Stimulated activated CD8-positive, alpha-beta memory T cell treated with anti-CD3 and anti-CD28 coated beads, Interleukin-15, amount 100 ng/mL, for 4 hours (primary cell): ENCODE measurements around the gene DCAF16.

Experiments
- DNase-seq, 2 donors: peaks; one replicate each; pipeline ENCODE4 v3.0.0-alpha.2; 2020; ENCODE audit warnings: low read depth in 2 of 2

DCAF16 gene

DNA sequence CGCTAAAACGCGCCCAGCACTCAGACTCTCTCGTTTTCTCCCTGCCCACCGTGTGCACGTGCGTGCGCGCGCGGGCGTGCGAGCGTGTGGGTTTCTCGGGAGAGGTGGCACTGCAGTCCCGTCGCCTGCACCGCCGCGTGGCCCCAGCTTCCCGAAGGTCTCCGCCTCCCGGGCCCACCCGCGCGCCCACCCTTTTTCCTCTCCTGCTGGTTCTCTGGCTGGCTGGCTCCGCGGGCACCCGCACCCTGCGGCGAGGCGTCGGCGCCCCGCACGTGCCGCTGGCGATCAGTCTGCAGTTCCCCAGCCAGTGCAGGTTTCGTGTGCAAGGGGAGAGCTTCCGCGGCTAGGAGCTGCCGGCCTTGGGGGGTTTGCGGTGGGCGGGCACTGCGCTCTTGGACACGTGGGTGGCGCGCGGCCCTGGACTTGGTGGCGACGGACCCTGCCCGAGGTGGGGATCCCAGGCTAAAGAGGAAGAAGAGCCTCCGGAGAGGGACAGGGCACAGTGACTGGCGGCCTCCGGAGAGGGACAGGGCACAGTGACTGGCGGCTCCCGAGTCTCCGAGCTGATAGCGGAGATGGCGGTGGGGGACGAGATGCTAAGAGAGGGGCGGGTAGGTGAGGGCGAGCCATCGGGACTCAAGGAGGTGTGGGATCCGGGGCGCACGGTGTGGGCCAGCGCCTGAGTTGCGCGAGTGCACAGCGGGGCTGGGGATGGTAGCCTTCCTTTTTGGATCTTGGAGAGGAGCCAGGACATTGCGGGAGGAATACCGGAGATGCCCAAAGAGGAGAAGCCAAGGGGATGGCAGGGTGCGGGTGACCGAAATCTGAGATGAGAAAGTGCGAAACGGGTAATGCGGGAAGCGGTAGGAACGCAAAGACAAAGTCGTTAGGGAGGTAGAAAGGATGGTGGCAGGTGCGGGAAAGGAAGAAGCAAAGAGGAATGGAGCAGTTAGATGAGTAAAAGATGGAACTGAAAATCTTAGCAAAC is 29.0 kb downstream of the DCAF16 start, which contains the start of gene FAM184B:
Gene FAM184B (minus strand): TSS at position 322 of the 988 bp plus-strand sequence. CDS start 322 bp downstream, outside the sequence.
- no peak for DNase-seq

DNA sequence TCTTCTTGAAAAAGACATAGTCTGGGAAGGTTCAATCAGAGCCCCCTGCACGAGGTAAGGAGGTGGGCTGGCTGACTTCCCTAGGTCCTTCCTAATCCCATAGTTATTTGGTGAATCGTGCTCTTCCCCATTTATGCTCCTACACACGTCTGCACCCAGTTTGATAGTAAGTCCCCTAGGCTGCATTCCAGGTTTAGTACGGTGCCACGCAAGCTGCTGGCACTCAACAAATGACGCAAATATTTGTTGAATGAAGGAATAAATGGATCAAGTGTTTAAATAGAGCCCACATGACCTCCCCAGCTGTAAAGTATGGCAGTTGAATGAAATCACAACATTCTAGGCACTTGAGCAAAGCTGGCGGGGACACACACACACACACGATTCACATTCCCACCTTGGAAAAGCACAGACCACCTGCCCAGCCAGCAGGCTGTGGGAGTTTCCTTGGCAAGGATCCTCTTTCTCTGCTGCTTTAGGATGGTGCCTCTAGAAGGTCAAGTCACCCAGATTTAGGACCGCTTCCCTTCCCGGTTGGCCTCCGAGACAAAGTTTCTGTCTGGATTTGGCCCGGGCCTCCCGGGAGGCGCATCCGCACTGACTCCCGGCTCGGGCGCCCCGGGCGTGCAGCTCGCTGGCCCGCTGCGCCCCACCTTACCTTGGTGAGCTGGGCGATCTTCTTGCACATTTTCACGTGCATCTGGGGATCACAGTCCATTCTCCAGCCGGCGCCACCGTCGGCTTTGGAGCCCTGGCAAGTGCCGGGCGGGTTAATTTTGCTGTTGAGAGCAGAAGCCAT is 29.9 kb downstream of the DCAF16 start:
- no peak for DNase-seq

DNA sequence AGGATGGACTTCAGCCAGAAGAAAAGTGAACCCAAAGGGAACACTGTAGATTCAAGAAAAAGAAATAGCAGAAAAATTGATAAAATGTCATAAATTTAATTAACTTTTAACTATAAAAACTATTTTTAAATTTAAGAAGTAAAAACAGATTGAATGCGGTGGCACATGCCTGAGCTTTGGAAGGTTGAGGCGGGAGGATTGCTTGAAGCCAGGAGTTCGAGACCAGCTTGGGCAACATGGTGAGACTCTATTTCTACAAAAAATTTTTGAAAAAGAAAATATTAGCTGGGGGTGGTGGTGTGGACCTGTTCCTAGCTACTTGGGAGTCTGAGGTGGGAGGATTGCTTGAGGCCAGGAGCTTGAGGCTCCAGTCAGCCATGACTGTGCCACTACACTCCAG is 32.1 kb downstream of the DCAF16 start:
- DNase-seq, result no peak

DNA sequence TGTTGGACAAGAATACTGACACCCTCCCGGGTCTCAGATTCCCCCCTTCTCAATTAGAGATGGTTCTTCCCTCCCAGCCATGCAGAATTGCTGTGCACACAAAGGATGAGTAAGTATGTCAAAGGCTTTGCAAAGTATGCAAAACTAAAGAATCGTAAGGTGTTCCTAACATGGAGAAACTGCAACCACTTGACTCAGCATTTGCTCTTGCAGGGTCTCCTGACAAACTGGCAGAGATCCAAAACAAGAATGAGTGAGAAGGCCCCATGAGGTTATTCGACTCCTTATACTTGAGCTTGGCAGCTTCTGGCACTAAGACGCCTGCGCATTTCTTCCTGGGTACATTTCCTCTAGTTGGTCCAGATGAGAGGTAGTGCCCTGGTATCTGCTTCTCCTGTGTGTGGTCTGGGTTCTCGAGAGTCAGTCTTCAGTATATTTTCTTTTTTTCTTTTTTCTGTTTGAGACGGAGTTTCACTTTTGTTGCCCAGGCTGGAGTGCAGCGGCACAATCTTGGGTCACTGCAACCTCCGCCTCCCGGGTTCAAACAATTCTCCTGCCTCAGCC is 37.3 kb downstream of the DCAF16 start:
- DNase-seq, result no peak

- DNase-seq, result no peak
Measured at GRCh38 chr4:17771284-17771908, 39.2 kb downstream of the DCAF16 start.

DNA sequence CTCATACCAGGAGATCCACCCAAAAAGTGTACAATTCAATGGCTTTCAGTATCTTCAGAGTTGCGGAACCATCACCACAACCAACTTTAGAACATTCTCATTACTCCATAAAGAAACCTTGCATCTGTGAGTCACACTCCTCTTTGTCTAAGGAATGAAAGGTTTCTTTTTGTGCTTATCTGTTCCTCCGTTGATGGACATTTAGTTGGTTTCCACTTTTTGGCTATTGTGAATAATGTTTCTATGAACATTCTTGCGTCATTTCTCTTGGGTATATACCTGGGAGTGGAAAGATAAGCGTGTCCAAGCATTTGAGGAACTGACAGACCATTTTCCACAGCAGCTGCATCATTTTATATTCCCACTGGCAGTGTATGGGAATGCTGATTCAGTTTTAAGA is 39.7 kb downstream of the DCAF16 start:
- no peak for DNase-seq

- no peak for DNase-seq
Measured at GRCh38 chr4:17769406-17770174, 41.0 kb downstream of the DCAF16 start.

DNA sequence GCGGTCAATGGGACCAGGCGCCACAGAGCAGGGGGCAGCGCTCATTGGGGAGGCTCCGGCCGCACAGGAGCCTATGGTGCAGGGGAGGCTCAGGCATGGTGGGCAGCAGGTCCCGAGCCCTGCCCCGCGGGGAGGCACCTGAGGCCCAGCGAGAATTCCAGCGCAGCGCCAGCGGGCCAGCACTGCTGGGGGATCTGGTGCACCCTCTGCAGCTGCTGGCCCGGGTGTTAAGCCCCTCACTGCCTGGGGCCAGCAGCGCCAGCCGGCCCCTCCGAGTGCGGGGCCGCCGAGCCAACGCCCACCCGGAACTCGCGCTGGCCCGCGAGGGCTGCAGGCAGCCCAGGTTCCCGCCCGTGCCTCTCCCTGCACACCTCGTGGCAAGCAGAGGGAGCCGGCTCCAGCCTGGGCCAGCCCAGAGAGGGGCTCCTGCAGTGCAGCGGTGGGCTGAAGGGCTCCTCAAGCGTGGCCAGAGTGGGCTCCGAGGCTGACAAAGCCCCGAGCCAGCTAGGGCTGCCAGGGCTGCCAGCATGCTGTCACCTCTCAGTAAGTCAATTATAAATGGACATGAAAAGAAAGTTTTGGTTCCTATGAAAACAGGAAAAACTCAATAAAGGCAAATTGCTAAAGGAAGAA is 43.6 kb downstream of the DCAF16 start:
- DNase-seq, result no peak

DNA sequence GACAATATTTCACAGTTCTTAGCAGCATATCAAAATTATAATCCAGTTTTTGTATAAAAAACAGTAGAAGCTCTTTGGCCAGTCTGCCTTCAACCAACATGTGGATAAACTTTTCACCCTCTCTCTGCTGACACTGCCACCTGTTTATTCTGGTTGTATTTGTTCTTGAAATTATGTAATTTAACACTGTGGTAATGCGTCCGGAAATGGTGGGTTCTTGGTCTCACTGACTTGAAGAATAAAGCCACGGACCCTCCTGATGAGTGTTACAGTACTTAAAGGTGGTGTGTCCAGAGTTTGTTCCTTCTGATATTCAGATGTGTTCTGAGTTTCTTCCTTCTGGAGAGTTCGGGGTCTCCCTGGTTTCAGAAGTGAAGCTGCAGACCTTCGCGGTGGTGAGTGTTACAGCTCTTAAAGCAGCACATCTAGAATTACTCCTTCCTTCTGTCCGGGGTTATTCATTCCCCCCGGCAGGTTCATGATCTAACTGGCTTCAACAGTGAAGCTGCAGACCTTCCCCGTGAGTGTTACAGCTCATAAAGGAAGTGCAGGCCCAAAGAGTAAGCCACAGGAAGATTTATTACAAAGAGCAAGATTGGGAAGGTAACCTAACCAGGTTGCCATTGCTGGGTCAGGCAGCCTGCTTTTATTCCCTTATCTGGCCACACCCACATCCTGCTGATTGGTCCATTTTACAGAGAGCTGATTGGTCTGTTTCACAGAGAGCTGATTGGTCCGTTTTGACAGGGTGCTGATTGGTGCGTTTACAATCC is 44.9 kb downstream of the DCAF16 start:
- DNase-seq, result no peak

GRCh38 chr4:17763931-17764330 is 46.6 kb downstream of the DCAF16 start:
- no peak for DNase-seq

DNA sequence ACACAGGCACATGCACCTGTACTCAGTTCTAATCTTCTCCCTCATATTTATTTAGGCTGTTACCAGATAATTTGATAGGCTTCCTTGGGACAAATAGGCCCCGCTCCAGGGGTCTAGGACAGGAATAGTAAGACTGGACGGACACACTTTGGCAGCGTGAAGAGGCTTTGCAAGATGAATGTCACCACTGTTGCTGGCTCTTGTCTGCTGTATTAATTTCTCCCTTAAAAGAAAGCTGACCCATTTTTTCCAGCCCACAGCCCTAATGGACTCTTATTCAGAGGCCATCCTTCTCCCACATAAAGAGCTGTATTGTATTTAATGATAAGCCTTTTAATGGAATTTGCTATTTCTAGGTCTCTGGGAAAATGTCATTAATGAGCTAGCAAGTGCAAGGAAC is 47.1 kb downstream of the DCAF16 start:
- DNase-seq, result no peak

GRCh38 chr4:17762726-17763125 is 47.8 kb downstream of the DCAF16 start:
- DNase-seq, result no peak

GRCh38 chr4:17761062-17761461 is 49.5 kb downstream of the DCAF16 start:
- DNase-seq, result no peak

DNA sequence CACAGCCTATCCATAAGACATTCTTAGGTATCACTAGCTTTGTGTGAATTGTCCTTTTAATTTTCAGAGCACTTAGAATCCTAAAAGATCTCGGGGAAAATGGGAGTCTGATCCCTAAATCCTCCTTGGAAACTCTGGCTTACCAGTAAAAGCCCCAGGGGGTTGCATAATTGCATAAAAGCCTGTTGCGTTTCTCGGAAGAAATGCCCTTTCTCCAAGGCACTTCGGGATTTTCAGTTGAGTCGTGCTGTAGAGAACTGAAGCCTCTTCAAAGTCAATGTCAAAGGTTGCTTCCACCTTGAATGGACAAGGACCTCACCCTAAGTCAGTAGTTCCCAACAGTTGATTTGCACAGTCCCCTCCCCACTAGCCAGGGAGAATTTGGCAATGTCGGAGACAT is 49.9 kb downstream of the DCAF16 start:
- no peak for DNase-seq

DNA sequence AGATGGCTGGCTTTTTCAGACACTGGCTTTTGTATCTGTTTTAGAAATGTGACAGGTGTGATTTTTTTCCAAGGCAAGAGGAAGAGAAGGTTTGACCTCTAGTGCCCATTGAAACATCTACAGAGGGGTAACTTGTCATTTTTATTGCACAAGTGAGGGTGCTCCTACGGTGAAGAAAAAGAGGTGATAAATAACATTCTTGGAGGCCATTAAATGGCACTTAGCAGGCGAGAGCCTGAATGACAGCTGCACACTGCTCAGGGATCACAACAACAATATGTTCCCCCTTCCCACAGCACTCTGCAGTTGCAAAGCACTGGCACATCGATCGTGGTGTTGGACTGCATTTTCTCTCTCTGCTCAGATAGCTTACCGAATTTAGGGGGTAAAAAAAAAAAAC is 52.1 kb downstream of the DCAF16 start:
- no peak for DNase-seq

DNA sequence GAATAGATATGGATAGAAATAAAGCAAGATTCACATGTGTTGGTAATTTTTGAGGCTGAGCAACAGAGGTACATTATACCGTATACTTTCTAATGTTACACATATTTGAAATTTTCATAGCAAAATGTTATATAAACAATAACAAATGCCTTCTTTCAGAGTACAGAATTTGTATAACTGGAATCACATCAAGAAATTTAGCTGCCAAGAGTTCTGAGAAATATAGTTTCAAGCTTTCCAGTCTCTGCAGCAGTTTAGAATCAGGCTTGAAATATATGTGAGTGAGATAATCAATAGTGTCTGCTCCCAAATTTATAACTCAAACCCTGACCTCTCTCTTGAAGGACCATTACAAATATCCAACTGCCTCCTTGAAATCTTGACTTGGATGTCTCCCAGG is 52.9 kb downstream of the DCAF16 start:
- no peak for DNase-seq

DNA sequence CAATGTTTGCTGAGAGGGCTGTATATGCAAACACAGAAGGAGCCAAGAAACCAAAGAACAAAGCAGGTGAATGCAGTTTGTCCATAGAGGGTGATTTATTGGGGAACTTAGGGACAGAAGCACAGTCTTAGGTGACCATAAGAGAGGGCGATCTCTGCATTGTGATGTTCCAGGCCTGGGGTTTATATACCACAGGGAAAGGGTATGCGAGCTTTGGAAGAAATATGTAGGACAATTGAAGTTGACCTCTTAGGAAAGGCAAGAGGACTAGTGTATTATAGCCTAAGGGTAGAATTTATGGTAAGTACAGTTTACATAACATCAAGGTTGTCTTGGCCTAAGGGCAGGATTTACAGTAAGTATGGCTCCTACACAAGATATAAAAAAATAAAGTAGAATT is 56.9 kb downstream of the DCAF16 start:
- no peak for DNase-seq
